Thoracic aorta (tissue), 2 donors: Measurements from ENCODE around the gene ATP10A. TPM values are rescaled to one million over a fixed set of nuclear protein-coding genes. Genes with fewer than 3 reads are reported as not detected.

Experiments
- ATAC-seq: fragments of 150-250 bp; one replicate; pipeline ENCODE4 v1.8.0; 2017; ENCODE audit warnings: low read depth; ENCODE audit not compliant: insufficient number of reproducible peaks, low FRiP score
- DNase-seq: peaks from one replicate; pipeline ENCODE4 v3.0.0-alpha.2; 2020; ENCODE audit warnings: low spot score
- H3K27ac ChIP-seq, 2 donors: fragments of 200-600 bp; sonication (generic); 1 replicate in 1 of 2; 2 replicates in 1 of 2; pipeline ENCODE4 v1.5.1; 2016; ENCODE audit warnings: mild to moderate bottlenecking in 2 of 2, moderate library complexity in 2 of 2
- H3K27me3 ChIP-seq: fragments of 200-600 bp; sonication (generic); replicated peaks from 2 replicates; pipeline ENCODE4 v1.6.0; 2016; ENCODE audit warnings: mild to moderate bottlenecking; ENCODE audit not compliant: insufficient read depth
- H3K36me3 ChIP-seq: fragments of 200-600 bp; sonication (generic); one replicate; pipeline ENCODE4 v1.5.1; 2016
- H3K4me1 ChIP-seq, 2 donors: fragments of 200-600 bp; sonication (generic); 1 replicate in 1 of 2; 2 replicates in 1 of 2; pipeline versions ENCODE4 v1.5.1 to v1.6.0; 2016; ENCODE audit warnings: low read depth in 2 of 2, mild to moderate bottlenecking in 1 of 2; ENCODE audit not compliant: control insufficient read depth in 1 of 2
- H3K4me3 ChIP-seq: fragments of 200-600 bp; sonication (generic); 2 replicates; pipeline ENCODE4 v1.5.1; 2016; ENCODE audit warnings: mild to moderate bottlenecking
- H3K9me3 ChIP-seq: fragments of 200-600 bp; sonication (generic); 2 replicates; pipeline ENCODE4 v1.5.1; 2016
- CTCF ChIP-seq: fragments of 200-600 bp; sonication (generic); IDR thresholded peaks from one replicate; pipeline ENCODE4 v1.5.1; 2019; ENCODE audit warnings: antibody characterized with exemption
- total RNA-seq, 2 donors: library from RNA; depleted of rRNA; stranded (reverse); fragments of >200 nt; gene quantifications; one replicate each; pipeline versions ENCODE4 v1.1.0 to v1.2.3, GENCODE V29; 2016

The ATP10A gene
- total RNA-seq, 2 donors from 2014 or later = 59.4 to 89.8 TPM

GRCh38 chr15:25694823-25695312 is 168.3 kb downstream of the ATP10A start:
- Histone ChIP-seq H3K27ac (peak overlapping the region in 1 of 2 donors; percentile 39), H3K4me1 (peaks cover 7 to 49% of the 10 kb centered on the region in 2 donors), H3K27me3 (no peaks in the 10 kb centered on the region), H3K9me3 (no peaks in the 10 kb centered on the region), H3K4me3 (no peak overlapping the region), H3K36me3 (peaks cover 38% of the 10 kb centered on the region)
- ATAC-seq (no peak), DNase-seq (no peak)
- no peak for TF ChIP-seq CTCF

- TF ChIP-seq CTCF = no peak
- H3K36me3 ChIP-seq = peaks cover 42% of the 10 kb centered on the region
- peaks cover 7 to 49% of the 10 kb centered on the region in 2 donors for H3K4me1 ChIP-seq
- no peaks in the 10 kb centered on the region for H3K27me3 ChIP-seq
- DNase-seq (no peak), ATAC-seq (no peak)
- H3K9me3 ChIP-seq = no peaks in the 10 kb centered on the region
- peak overlapping the region; percentile 26 to 39 for H3K27ac ChIP-seq
- H3K4me3 ChIP-seq = no peak overlapping the region
Measured at GRCh38 chr15:25694239-25694584, 168.9 kb downstream of the ATP10A start.

- Histone ChIP-seq H3K27ac (peak overlapping the region; percentile 26 to 39), H3K9me3 (no peaks in the 10 kb centered on the region), H3K36me3 (peaks cover 42% of the 10 kb centered on the region), H3K4me1 (peaks cover 7 to 49% of the 10 kb centered on the region in 2 donors), H3K27me3 (no peaks in the 10 kb centered on the region), H3K4me3 (no peak overlapping the region)
- TF ChIP-seq CTCF = peak; percentile 66
- no peak for DNase-seq
- no peak for ATAC-seq
Measured at GRCh38 chr15:25693321-25694238, 169.5 kb downstream of the ATP10A start.

GRCh38 chr15:25691544-25692430 is 171.3 kb downstream of the ATP10A start:
- ATAC-seq (no peak), DNase-seq (no peak)
- TF ChIP-seq CTCF = peak; percentile 21
- Histone ChIP-seq H3K27ac (peak overlapping the region; percentile 68 to 86), H3K4me1 (peaks cover 7 to 45% of the 10 kb centered on the region in 2 donors), H3K4me3 (no peak overlapping the region), H3K27me3 (no peaks in the 10 kb centered on the region), H3K36me3 (peaks cover 55% of the 10 kb centered on the region), H3K9me3 (no peaks in the 10 kb centered on the region)
